ENCODE data around the gene NPFF. TPM values are rescaled to one million over a fixed set of nuclear protein-coding genes. Genes with fewer than 3 reads are reported as not detected.

The NPFF gene
- total RNA-seq, 1 donor from 2014 or later: not detected

- Histone ChIP-seq H3K27ac (replicated peaks) (peak overlapping the region; percentile 34), H3K36me3 (peaks cover 100% of the 10 kb centered on the region), H3K4me3 (no peak overlapping the region), H3K4me1 (peaks cover 100% of the 10 kb centered on the region), H3K9me3 (replicated peaks) (no peaks in the 10 kb centered on the region), H3K27me3 (ENCODE audit: low read depth) (no peaks in the 10 kb centered on the region)
- no peak for DNase-seq
- TF ChIP-seq CTCF (IDR thresholded peaks at IDR 0.05; ENCODE audit: borderline replicate concordance): no peak
- intact Hi-C loops (cut with micrococcal nuclease): no loop called here
Observed at GRCh38 chr12:53474077-53474476, 33.2 kb downstream of the NPFF start.

- Histone ChIP-seq H3K36me3 (peaks cover 100% of the 10 kb centered on the region), H3K9me3 (replicated peaks) (no peaks in the 10 kb centered on the region), H3K27ac (replicated peaks) (peak overlapping the region; percentile 34), H3K4me3 (no peak overlapping the region), H3K27me3 (ENCODE audit: low read depth) (no peaks in the 10 kb centered on the region), H3K4me1 (peaks cover 98% of the 10 kb centered on the region)
- DNase-seq: no peak
- no peak for TF ChIP-seq CTCF (IDR thresholded peaks at IDR 0.05; ENCODE audit: borderline replicate concordance)
- intact Hi-C loops (cut with micrococcal nuclease): no loop called here
Observed at GRCh38 chr12:53472056-53472582, 35.2 kb downstream of the NPFF start.

GRCh38 chr12:53468282-53468681, 39.0 kb downstream of the NPFF start:
- TF ChIP-seq CTCF (IDR thresholded peaks at IDR 0.05; ENCODE audit: borderline replicate concordance): no peak
- H3K4me3 ChIP-seq: no peak overlapping the region
- H3K9me3 ChIP-seq (replicated peaks): no peaks in the 10 kb centered on the region
- DNase-seq: no peak
- intact Hi-C loops (cut with micrococcal nuclease): no loop called here
- H3K27ac ChIP-seq (replicated peaks): peak overlapping the region; percentile 69
- no peaks in the 10 kb centered on the region for H3K27me3 ChIP-seq (ENCODE audit: low read depth)
- peaks cover 100% of the 10 kb centered on the region for H3K36me3 ChIP-seq
- H3K4me1 ChIP-seq: peaks cover 98% of the 10 kb centered on the region

GRCh38 chr12:53467880-53468279, 39.4 kb downstream of the NPFF start:
- intact Hi-C loops (cut with micrococcal nuclease): no loop called here
- Histone ChIP-seq H3K4me3 (no peak overlapping the region), H3K4me1 (peaks cover 98% of the 10 kb centered on the region), H3K36me3 (peaks cover 100% of the 10 kb centered on the region), H3K9me3 (replicated peaks) (no peaks in the 10 kb centered on the region), H3K27ac (replicated peaks) (peak overlapping the region; percentile 69), H3K27me3 (ENCODE audit: low read depth) (no peaks in the 10 kb centered on the region)
- DNase-seq: no peak
- no peak for TF ChIP-seq CTCF (IDR thresholded peaks at IDR 0.05; ENCODE audit: borderline replicate concordance)

GRCh38 chr12:53467082-53467481, 40.2 kb downstream of the NPFF start:
- Histone ChIP-seq H3K27me3 (ENCODE audit: low read depth) (no peaks in the 10 kb centered on the region), H3K27ac (replicated peaks) (peak overlapping the region; percentile 69), H3K36me3 (peaks cover 100% of the 10 kb centered on the region), H3K4me1 (peaks cover 98% of the 10 kb centered on the region), H3K9me3 (replicated peaks) (no peaks in the 10 kb centered on the region), H3K4me3 (no peak overlapping the region)
- DNase-seq: no peak
- intact Hi-C loops (cut with micrococcal nuclease): no loop called here
- TF ChIP-seq CTCF (IDR thresholded peaks at IDR 0.05; ENCODE audit: borderline replicate concordance): no peak

All from left ventricle myocardium inferior (tissue), 1 donor.